HG03432 (cell line): ENCODE results near the gene TMEM150A.
"Not testable (repeated sequence)": the region's sequence is repeated elsewhere in the genome, so short reads cannot be mapped to it uniquely, and the experiment has no call there.

Source experiments
- ATAC-seq: cut with Tn5 transposase; IDR thresholded peaks from one replicate; pipeline ENCODE4 v1.9.1; 2021; ENCODE audit warnings: mild to moderate bottlenecking, moderate library complexity; ENCODE audit not compliant: unreplicated experiment

The TMEM150A gene

GRCh38 chr2:85613717-85614515 lies 11.4 kb upstream of the TMEM150A start:
- ATAC-seq = no peak

- peak; percentile 81 for ATAC-seq
These were observed 9.4 kb upstream of the TMEM150A start, which contains the start of gene C2orf68 for GRCh38 chr2:85611705-85612587. TSS of gene C2orf68 (minus strand) at chr2:85612066. CDS start at chr2:85611984, 82 bp downstream.

- ATAC-seq = no peak
These were observed 8.8 kb upstream of the TMEM150A start for GRCh38 chr2:85611217-85611704.

GRCh38 chr2:85607268-85608215 lies 5.0 kb upstream of the TMEM150A start:
- ATAC-seq = no peak

- no peak for ATAC-seq
These were observed 3.6 kb upstream of the TMEM150A start for GRCh38 chr2:85606116-85606455.

GRCh38 chr2:85605406-85606115 lies 3.1 kb upstream of the TMEM150A start:
- no peak for ATAC-seq

GRCh38 chr2:85604568-85605339 lies 2.3 kb upstream of the TMEM150A start:
- no peak for ATAC-seq

- not testable (repeated sequence) for ATAC-seq
These were observed 1.6 kb upstream of the TMEM150A start for GRCh38 chr2:85604133-85604444.

- peak; percentile 48 for ATAC-seq
These were observed 575 bp downstream of the TMEM150A start for GRCh38 chr2:85601771-85602475.

- no peak for ATAC-seq
These were observed 1.3 kb downstream of the TMEM150A start for GRCh38 chr2:85600951-85601770.

- ATAC-seq = no peak
These were observed 2.3 kb downstream of the TMEM150A start for GRCh38 chr2:85600235-85600575.

GRCh38 chr2:85599468-85600234 lies 2.8 kb downstream of the TMEM150A start:
- no peak for ATAC-seq

- no peak for ATAC-seq
These were observed 3.7 kb downstream of the TMEM150A start for GRCh38 chr2:85598594-85599340.

GRCh38 chr2:85597241-85597640 lies 5.3 kb downstream of the TMEM150A start:
- no peak for ATAC-seq

- ATAC-seq = no peak
These were observed 5.9 kb downstream of the TMEM150A start for GRCh38 chr2:85596486-85597143.

GRCh38 chr2:85596026-85596333 lies 6.5 kb downstream of the TMEM150A start:
- peak; percentile 2 for ATAC-seq
